Activated naive CD8-positive, alpha-beta T cell treated with anti-CD3 and anti-CD28 coated beads, Interleukin-2, amount 10 ng/mL, durations not matched to agents 7 days and 5 days (primary cell): ENCODE data around the gene NR5A2. TPM values are rescaled to one million over a fixed set of nuclear protein-coding genes. Genes with fewer than 3 reads are reported as not detected.
"Not testable (repeated sequence)": the region's sequence is repeated elsewhere in the genome, so short reads cannot be mapped to it uniquely, and the experiment has no call there.

Experiments
- ATAC-seq: fragments of 150-1000 bp; cut with Tn5 transposase; one replicate; pipeline ENCODE4 v1.10.0; 2021; ENCODE audit warnings: low read depth, moderate library complexity
- POLR2A ChIA-PET: fragments of 350-600 bp; sonication (Branson Sonifier 250); formaldehyde crosslinking; loops from one replicate; lab custom pipeline; 2021; ENCODE audit warnings: antibody characterized with exemption; lab: Charles Lee
- DNase-seq: peaks from one replicate; pipeline ENCODE4 v3.0.0; 2021
- H3K27ac Mint-ChIP-seq: one replicate; pipeline ENCODE4 v1.8.0; 2022; ENCODE audit warnings: mild to moderate bottlenecking, mixed read lengths
- H3K27me3 Mint-ChIP-seq: one replicate; pipeline ENCODE4 v1.8.0; 2022; ENCODE audit warnings: mild to moderate bottlenecking, moderate library complexity, mixed read lengths
- H3K36me3 Mint-ChIP-seq: one replicate; pipeline ENCODE4 v1.8.0; 2021; ENCODE audit warnings: mild to moderate bottlenecking, mixed read lengths
- H3K4me1 Mint-ChIP-seq: one replicate; pipeline ENCODE4 v1.8.0; 2021; ENCODE audit warnings: mixed read lengths
- H3K4me3 Mint-ChIP-seq: one replicate; pipeline ENCODE4 v1.8.0; 2022; ENCODE audit warnings: mild to moderate bottlenecking, moderate library complexity, mixed read lengths
- H3K9me3 Mint-ChIP-seq: one replicate; pipeline ENCODE4 v1.8.0; 2021; ENCODE audit warnings: mixed read lengths
- total RNA-seq, 2 experiments: library from RNA; stranded (reverse); gene quantifications; one replicate each; pipeline ENCODE4 v1.2.3, GENCODE V29; 2021

Gene NR5A2
- total RNA-seq, 2 experiments from 2014 or later, result not detected

GRCh38 chr1:200176798-200177197 is 149.3 kb downstream of the NR5A2 start:
- Mint-ChIP-seq H3K9me3 (no peaks in the 10 kb centered on the region), H3K36me3 (no peaks in the 10 kb centered on the region), H3K4me3 (no peak overlapping the region), H3K27ac (no peak overlapping the region), H3K4me1 (peaks cover 4% of the 10 kb centered on the region), H3K27me3 (peaks cover 7% of the 10 kb centered on the region)
- POLR2A ChIA-PET, result no interaction called here
- DNase-seq (no peak), ATAC-seq (no peak)

- Mint-ChIP-seq H3K9me3 (no peaks in the 10 kb centered on the region), H3K36me3 (no peaks in the 10 kb centered on the region), H3K27ac (no peak overlapping the region), H3K27me3 (peaks cover 6% of the 10 kb centered on the region), H3K4me1 (peaks cover 4% of the 10 kb centered on the region), H3K4me3 (no peak overlapping the region)
- ATAC-seq, result no peak
- DNase-seq, result no peak
- POLR2A ChIA-PET, result no interaction called here
These were observed 150.8 kb downstream of the NR5A2 start for GRCh38 chr1:200178340-200178739.

- no peak overlapping the region for H3K4me3 Mint-ChIP-seq
- no peaks in the 10 kb centered on the region for H3K9me3 Mint-ChIP-seq
- peaks cover 4% of the 10 kb centered on the region for H3K4me1 Mint-ChIP-seq
- POLR2A ChIA-PET, result no interaction called here
- H3K36me3 Mint-ChIP-seq, result no peaks in the 10 kb centered on the region
- no peak for DNase-seq
- no peak for ATAC-seq
- H3K27ac Mint-ChIP-seq, result no peak overlapping the region
- peaks cover 6% of the 10 kb centered on the region for H3K27me3 Mint-ChIP-seq
These were observed 151.7 kb downstream of the NR5A2 start for GRCh38 chr1:200179126-200179780.

- H3K36me3 Mint-ChIP-seq, result no peaks in the 10 kb centered on the region
- POLR2A ChIA-PET, result no interaction called here
- H3K27ac Mint-ChIP-seq, result no peak overlapping the region
- no peak overlapping the region for H3K4me3 Mint-ChIP-seq
- peaks cover 1% of the 10 kb centered on the region for H3K4me1 Mint-ChIP-seq
- no peak for ATAC-seq
- DNase-seq, result no peak
- peaks cover 6% of the 10 kb centered on the region for H3K27me3 Mint-ChIP-seq
- H3K9me3 Mint-ChIP-seq, result no peaks in the 10 kb centered on the region
These were observed 152.3 kb downstream of the NR5A2 start for GRCh38 chr1:200179781-200180160.

GRCh38 chr1:200180821-200181220 is 153.3 kb downstream of the NR5A2 start:
- ATAC-seq (no peak), DNase-seq (no peak)
- H3K4me1 Mint-ChIP-seq, result peaks cover 1% of the 10 kb centered on the region
- POLR2A ChIA-PET, result no interaction called here
- no peak overlapping the region for H3K27ac Mint-ChIP-seq
- peaks cover 2% of the 10 kb centered on the region for H3K27me3 Mint-ChIP-seq
- no peaks in the 10 kb centered on the region for H3K36me3 Mint-ChIP-seq
- H3K4me3 Mint-ChIP-seq, result no peak overlapping the region
- no peaks in the 10 kb centered on the region for H3K9me3 Mint-ChIP-seq

GRCh38 chr1:200181861-200182260 is 154.4 kb downstream of the NR5A2 start:
- Mint-ChIP-seq H3K4me3 (no peak overlapping the region), H3K36me3 (no peaks in the 10 kb centered on the region), H3K27ac (no peak overlapping the region), H3K9me3 (peaks cover 2% of the 10 kb centered on the region), H3K27me3 (peaks cover 2% of the 10 kb centered on the region), H3K4me1 (peaks cover 1% of the 10 kb centered on the region)
- DNase-seq, result no peak
- ATAC-seq, result no peak
- POLR2A ChIA-PET, result no interaction called here

GRCh38 chr1:200182701-200183100 is 155.2 kb downstream of the NR5A2 start:
- Mint-ChIP-seq H3K9me3 (peaks cover 2% of the 10 kb centered on the region), H3K4me3 (no peak overlapping the region), H3K4me1 (peaks cover 1% of the 10 kb centered on the region), H3K27me3 (peaks cover 4% of the 10 kb centered on the region), H3K36me3 (no peaks in the 10 kb centered on the region), H3K27ac (no peak overlapping the region)
- DNase-seq (no peak), ATAC-seq (no peak)
- POLR2A ChIA-PET, result no interaction called here

GRCh38 chr1:200183637-200184036 is 156.1 kb downstream of the NR5A2 start:
- POLR2A ChIA-PET, result no interaction called here
- H3K4me3 Mint-ChIP-seq, result no peak overlapping the region
- peaks cover 1% of the 10 kb centered on the region for H3K4me1 Mint-ChIP-seq
- peaks cover 6% of the 10 kb centered on the region for H3K27me3 Mint-ChIP-seq
- H3K36me3 Mint-ChIP-seq, result no peaks in the 10 kb centered on the region
- ATAC-seq (no peak), DNase-seq (no peak)
- H3K27ac Mint-ChIP-seq, result no peak overlapping the region
- H3K9me3 Mint-ChIP-seq, result peaks cover 2% of the 10 kb centered on the region

- no peaks in the 10 kb centered on the region for H3K36me3 Mint-ChIP-seq
- peaks cover 1% of the 10 kb centered on the region for H3K4me1 Mint-ChIP-seq
- peaks cover 6% of the 10 kb centered on the region for H3K27me3 Mint-ChIP-seq
- no peak for DNase-seq
- H3K9me3 Mint-ChIP-seq, result peaks cover 2% of the 10 kb centered on the region
- ATAC-seq, result no peak
- H3K27ac Mint-ChIP-seq, result no peak overlapping the region
- POLR2A ChIA-PET, result no interaction called here
- no peak overlapping the region for H3K4me3 Mint-ChIP-seq
These were observed 156.7 kb downstream of the NR5A2 start for GRCh38 chr1:200184196-200184595.

GRCh38 chr1:200185191-200185590 is 157.7 kb downstream of the NR5A2 start:
- H3K4me1 Mint-ChIP-seq, H3K9me3 Mint-ChIP-seq, H3K4me3 Mint-ChIP-seq, POLR2A ChIA-PET, H3K27ac Mint-ChIP-seq, ATAC-seq, H3K36me3 Mint-ChIP-seq, H3K27me3 Mint-ChIP-seq, DNase-seq: not testable (repeated sequence)

- POLR2A ChIA-PET, ATAC-seq: not testable (repeated sequence)
These were observed 159.8 kb downstream of the NR5A2 start for GRCh38 chr1:200187332-200187731.

GRCh38 chr1:200191993-200192392 is 164.5 kb downstream of the NR5A2 start:
- DNase-seq (no peak), ATAC-seq (no peak)
- peaks cover 2% of the 10 kb centered on the region for H3K36me3 Mint-ChIP-seq
- no peak overlapping the region for H3K4me3 Mint-ChIP-seq
- H3K9me3 Mint-ChIP-seq, result peaks cover 2% of the 10 kb centered on the region
- H3K27ac Mint-ChIP-seq, result no peak overlapping the region
- H3K4me1 Mint-ChIP-seq, result no peaks in the 10 kb centered on the region
- peaks cover 10% of the 10 kb centered on the region for H3K27me3 Mint-ChIP-seq
- POLR2A ChIA-PET, result interaction anchor here (0.7 kb wide), 1 partner anchor 18 kb away, joined by 3 read pairs; no protein-coding TSS in a partner anchor

More at GRCh38 chr1:200187332-200187731, 159.8 kb downstream of the NR5A2 start:
- H3K27ac Mint-ChIP-seq, H3K4me3 Mint-ChIP-seq, H3K27me3 Mint-ChIP-seq, DNase-seq, H3K4me1 Mint-ChIP-seq, H3K9me3 Mint-ChIP-seq, H3K36me3 Mint-ChIP-seq: not testable (repeated sequence)

- no peaks in the 10 kb centered on the region for H3K4me1 Mint-ChIP-seq
- no peak overlapping the region for H3K4me3 Mint-ChIP-seq
- H3K27ac Mint-ChIP-seq, result no peak overlapping the region
- peaks cover 2% of the 10 kb centered on the region for H3K36me3 Mint-ChIP-seq
- POLR2A ChIA-PET, result no interaction called here
- DNase-seq (no peak), ATAC-seq (no peak)
- H3K27me3 Mint-ChIP-seq, result peaks cover 9% of the 10 kb centered on the region
- H3K9me3 Mint-ChIP-seq, result peaks cover 2% of the 10 kb centered on the region
These were observed 167.0 kb downstream of the NR5A2 start for GRCh38 chr1:200194477-200194876.

GRCh38 chr1:200198236-200198635 is 170.7 kb downstream of the NR5A2 start:
- Mint-ChIP-seq H3K4me1 (no peaks in the 10 kb centered on the region), H3K4me3 (no peak overlapping the region), H3K27ac (no peak overlapping the region), H3K9me3 (peaks cover 2% of the 10 kb centered on the region), H3K36me3 (no peaks in the 10 kb centered on the region), H3K27me3 (peaks cover 13% of the 10 kb centered on the region)
- POLR2A ChIA-PET, result no interaction called here
- DNase-seq (no peak), ATAC-seq (no peak)
